GM18505 (cell line): ENCODE measurements around the gene QSOX2.
A peak's percentile ranks its signal among the peaks of the same experiment; 100 is the strongest.

ENCODE experiments used
- ATAC-seq: cut with Tn5 transposase; IDR thresholded peaks from one replicate; pipeline ENCODE4 v1.9.1; 2021; ENCODE audit not compliant: unreplicated experiment
- POLR2A ChIP-seq: IDR thresholded peaks from 4 replicates; pipeline ENCODE4 v1.6.1; 2011; ENCODE audit warnings: borderline replicate concordance; ENCODE audit not compliant: insufficient read depth, insufficient read length; ENCODE audit errors: extremely low read depth

The QSOX2 gene, protein sequence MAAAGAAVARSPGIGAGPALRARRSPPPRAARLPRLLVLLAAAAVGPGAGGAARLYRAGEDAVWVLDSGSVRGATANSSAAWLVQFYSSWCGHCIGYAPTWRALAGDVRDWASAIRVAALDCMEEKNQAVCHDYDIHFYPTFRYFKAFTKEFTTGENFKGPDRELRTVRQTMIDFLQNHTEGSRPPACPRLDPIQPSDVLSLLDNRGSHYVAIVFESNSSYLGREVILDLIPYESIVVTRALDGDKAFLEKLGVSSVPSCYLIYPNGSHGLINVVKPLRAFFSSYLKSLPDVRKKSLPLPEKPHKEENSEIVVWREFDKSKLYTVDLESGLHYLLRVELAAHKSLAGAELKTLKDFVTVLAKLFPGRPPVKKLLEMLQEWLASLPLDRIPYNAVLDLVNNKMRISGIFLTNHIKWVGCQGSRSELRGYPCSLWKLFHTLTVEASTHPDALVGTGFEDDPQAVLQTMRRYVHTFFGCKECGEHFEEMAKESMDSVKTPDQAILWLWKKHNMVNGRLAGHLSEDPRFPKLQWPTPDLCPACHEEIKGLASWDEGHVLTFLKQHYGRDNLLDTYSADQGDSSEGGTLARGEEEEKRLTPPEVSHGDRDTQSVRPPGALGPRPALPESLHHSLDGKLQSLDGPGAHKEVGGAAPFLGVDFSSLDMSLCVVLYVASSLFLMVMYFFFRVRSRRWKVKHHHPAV

GRCh38 chr9:136245219-136246150 lies at the start of gene QSOX2:
QSOX2 (minus strand) TSS chr9:136245812; CDS start chr9:136245803, 9 bp downstream.
- TF ChIP-seq POLR2A = peak; percentile 63
- peak; percentile 65 for ATAC-seq

DNA sequence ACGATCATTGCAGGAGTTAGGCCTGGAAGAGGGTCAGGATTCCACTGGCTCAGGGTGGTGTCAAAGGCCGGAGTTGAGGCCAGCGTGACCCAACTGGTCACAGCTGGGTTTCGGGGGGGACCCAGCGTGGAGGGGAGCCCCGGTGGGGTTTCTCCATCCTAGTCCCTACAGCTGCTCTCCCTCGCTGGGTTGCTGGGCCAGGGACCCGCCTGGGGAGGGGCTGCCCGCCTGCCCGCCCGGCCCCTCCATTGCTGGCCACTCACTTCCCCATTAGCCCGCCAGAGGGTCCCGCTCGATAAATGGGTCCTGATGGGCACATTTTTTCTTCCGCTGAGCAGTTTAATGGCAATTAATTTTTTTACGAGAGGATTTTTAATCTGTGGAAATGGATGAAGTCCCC lies 49.4 kb upstream of the QSOX2 start:
- no peak for ATAC-seq
- no peak for TF ChIP-seq POLR2A

GRCh38 chr9:136294437-136294836 lies 48.8 kb upstream of the QSOX2 start:
- no peak for ATAC-seq

DNA sequence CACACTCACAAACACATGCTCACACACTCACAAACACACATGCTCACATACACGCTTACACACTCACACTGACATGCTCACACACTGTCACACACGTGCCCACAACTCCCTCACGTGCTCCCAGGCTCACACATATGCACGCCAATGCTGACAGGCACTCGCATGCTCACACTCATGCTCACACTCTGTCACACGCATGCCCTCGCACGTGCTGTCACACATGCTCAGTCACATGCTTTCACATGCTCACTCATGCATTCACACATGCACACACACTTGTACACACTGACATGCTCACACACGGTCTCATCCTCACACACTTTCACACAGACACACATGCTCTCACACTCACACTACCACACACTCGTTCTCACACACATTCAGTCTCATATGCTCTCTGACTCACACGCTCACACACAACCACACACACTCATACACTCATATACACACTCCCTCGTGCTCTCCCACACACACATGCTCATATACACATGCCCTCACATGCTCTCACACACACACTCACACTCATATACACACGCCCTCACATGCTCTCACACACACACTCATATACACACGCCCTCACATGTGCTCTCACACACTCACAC lies 48.0 kb upstream of the QSOX2 start:
- TF ChIP-seq POLR2A = no peak
- ATAC-seq = no peak

More at GRCh38 chr9:136294437-136294836, 48.8 kb upstream of the QSOX2 start:
- TF ChIP-seq POLR2A = no peak

DNA sequence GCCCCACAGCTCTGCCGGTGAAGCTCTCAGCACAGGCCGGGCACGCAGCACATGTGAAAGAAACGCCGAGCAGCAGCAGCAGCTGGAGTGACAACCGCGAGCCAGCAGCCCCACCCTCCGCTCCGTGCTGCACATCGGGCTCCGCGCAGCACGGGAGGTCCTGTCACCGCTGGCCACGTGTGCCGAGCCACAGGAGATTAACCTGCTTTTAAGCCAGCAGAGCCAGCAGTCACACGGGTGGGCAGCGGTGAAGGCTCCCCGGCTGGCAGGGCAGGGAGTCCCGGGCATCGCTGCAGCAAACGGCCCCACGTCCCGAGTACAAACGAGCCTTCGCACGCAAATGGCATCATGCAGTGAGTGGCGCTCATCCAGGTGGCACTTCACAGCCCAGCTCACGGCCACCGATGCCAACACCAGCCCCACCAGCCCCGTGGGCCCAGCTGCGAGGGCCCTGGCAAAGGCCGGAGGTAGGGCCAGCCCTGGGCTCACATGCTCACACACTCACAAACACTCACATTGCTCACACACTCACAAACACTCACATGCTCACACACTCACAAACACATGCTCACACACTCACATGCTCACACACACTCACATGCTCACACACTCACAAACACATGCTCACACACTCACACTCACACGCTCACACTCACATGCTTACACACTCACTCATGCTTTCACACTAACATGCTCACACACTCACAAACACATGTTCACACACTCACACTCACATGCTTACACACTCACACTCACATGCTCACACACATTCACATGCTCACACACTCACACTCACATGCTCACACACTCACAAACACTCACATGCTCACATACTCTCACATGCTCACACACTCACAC lies 47.2 kb upstream of the QSOX2 start:
- TF ChIP-seq POLR2A = no peak
- ATAC-seq = no peak

DNA sequence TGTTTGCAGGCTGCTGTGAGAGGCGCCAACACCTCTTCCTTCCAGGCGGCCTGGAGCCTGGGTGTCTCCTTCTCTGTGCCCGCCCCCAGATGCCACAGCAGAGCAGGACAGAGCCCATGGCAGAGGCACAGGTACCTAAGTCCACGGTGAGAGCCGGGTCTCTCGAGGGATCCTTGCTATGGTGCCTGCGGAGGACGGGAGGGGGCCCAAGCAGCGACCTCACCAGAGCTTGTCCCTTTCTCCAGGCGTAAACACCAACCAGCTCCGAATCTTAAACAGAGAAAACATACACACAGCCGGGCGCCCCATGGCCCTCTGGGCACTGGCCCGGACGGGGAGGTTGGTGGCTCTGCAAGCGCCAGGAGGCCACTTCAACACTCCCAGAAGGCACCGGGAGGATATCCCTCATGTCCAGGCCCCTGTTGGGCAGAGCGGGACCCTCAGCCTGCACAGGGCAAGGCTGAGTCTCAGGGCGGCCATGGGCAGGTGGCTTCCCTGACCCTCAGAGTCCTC lies 46.5 kb upstream of the QSOX2 start:
- no peak for ATAC-seq
- no peak for TF ChIP-seq POLR2A

DNA sequence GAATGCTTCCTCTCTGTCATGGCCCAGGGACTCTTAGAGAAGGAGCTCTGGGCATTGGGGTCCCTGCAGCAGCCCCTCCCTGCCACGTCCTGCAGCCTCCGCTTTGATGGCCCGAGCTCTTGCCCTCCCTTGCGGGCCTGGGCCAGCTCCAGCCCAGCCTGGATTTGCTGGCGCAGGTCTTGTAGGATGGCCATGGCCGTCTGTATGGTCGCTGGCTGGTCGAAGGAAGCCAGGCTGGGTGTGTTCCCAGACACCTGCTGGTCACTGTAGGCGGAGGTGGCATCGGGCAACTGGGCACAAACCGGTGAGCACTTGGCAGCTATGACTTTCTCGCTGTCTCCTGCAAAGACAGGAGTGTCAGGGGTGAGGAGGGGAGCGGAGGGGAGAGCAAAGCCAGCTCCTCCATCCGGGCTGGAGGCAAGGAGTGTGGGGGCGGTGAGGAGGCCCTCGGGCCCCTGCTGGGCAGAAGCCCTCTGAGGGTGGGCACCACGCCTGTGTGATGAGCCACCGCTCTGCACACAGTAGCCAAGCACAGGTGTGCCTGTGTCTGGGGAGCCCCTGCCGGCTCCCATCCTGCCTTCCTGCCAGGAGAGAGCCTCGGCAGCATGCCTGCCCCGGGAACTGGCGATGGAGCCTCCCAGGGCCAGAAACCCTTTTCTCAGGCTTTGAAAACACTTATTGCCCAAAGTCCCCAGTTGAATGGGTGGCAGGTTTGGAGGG lies 45.9 kb upstream of the QSOX2 start:
- no peak for ATAC-seq
- no peak for TF ChIP-seq POLR2A

DNA sequence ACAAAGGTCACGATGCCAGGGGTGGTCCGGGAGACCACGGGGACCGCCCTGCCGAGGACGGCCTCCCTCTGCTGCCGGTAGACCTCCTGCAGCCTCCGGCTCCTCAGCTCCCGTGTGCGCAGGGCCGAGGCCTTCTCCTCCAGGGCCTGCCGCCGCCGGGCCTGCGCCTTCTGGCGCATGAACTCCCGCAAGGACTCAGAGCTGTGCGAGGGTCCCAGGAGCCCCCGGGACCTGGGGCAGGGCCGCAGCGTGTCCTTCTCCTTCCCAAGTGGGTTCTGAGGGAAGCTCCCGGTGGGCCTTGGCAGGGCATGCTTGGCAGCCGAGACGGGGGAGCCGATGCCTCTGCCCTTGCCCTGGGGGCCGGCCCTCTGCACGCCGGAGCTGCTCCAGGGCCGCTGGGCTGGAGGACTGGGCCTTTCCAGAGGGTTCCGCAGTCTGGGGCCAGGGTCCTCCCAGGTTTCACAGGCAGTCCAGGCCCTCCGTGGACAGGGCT lies 44.9 kb upstream of the QSOX2 start:
- no peak for TF ChIP-seq POLR2A
- no peak for ATAC-seq

- no peak for TF ChIP-seq POLR2A
- ATAC-seq = no peak
Observed at GRCh38 chr9:136289651-136290507, 44.3 kb upstream of the QSOX2 start.

DNA sequence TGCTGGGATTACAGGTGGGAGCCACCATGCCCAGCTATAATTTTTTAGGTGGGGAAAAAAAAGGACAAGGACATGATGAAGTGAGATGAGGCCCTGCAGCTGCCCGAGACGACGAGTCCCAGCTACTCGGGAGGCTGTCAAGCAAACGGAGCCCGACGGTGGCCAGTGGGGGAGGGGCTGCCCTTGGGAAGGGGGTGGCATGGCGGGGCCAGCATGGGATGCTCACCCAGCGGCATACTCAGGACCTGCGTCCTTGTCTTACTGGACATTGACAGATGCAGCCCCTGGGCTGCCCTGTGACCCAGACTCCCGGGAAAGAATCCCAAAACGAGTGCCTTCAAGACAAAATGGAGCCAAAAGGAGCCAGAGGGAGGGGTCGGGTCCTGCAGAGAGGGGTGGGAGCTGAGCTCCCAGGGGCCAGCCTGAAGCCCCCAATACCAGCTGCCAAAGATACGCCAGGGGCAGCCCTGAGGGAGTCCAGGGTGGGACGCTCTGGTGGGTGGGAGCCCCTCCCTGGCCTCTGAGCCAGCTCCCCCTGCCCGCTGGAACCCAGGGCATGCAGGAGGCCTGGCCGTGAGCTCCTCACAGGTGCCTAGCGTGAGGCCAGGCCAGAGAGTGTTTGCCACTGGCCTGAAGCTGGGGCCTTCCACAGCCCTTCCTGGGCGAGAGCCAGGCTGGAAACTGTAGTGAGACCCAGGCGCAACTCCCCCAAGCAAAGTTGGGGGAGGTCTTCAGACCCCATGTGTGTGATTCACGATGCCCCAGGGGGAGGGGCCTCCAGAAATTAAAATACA lies 42.5 kb upstream of the QSOX2 start:
- ATAC-seq = no peak
- no peak for TF ChIP-seq POLR2A

GRCh38 chr9:136286987-136287379 lies 41.4 kb upstream of the QSOX2 start:
- ATAC-seq = no peak
- no peak for TF ChIP-seq POLR2A
